NCI-H526 (cell line): ENCODE results near the gene FAM217A.

Experiments used
- DNase-seq, 2 experiments: peaks; one replicate each; lab custom pipeline; 2025; lab: John Stamatoyannopoulos, UW

The FAM217A gene

GRCh38 chr6:4021854-4022695, 56.9 kb downstream of the FAM217A start:
- no peak for DNase-seq

DNA sequence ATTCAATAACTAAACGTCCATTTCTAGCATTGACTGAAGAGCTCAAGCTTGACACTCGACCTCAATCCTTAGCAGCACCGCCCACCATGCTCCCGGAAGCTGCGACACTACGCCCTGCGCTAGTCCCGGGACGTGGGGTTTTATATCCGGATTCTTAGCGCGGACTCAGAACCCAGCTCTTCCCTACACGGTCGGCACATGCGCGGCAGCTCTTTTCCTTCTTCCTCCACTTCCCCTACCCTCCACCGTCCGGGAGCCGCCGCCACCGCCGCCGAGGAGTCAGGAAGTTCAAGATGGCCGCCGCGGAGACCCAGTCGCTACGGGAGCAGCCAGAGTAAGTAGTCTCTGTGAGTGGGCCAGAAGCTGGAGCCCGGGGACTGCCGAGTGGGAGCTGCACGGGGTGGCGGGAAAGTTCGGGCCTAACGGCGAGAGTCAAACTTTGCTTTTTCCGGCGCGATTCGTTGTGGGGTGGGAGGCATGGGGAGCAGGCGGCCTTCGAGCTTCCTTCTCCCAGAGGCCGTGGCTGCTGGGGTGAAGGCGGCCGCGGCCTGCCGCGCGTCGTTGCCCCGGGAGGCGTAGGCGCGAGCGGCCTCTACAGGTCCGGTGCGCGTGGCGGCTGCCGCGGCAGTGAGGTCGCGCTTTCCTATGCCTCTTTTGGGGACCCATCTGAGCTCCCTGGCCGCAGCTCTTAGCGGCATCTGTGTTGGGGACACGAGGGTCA, 57.6 kb downstream of the FAM217A start:
- peak; percentile 96 to 98 for DNase-seq

- DNase-seq = no peak
Observed at GRCh38 chr6:4020822-4021132, 58.2 kb downstream of the FAM217A start.

DNA sequence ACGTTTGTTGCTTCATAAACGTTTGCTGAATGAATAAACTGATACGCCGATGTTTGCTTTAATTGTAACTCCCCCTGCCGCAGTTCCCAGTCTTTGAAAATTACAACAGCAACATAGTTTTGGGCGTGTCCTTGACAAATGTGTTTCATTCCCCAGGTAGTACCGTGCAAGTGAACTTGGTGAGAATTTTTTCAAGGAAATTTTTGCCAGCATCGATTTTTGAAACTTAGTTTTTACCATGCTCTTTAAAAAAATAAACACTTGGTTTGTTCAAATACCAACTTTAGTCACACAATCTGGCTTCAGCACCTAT, 60.1 kb downstream of the FAM217A start:
- DNase-seq = no peak
